Psoas muscle (tissue), 8 donors: ENCODE data around the gene DNAAF2. TPM values are rescaled to one million over a fixed set of nuclear protein-coding genes. Genes with fewer than 3 reads are reported as not detected.

ENCODE experiments used
- ATAC-seq, 4 donors: fragments of 200-7000 bp; cut with Tn5 transposase; one replicate each; pipeline ENCODE4 v1.9.1; 2020; ENCODE audit warnings: moderate library complexity in 3 of 4, mild to moderate bottlenecking in 2 of 4
- DNase-seq, 2 donors: peaks; one replicate each; pipeline ENCODE4 v3.0.0-alpha.2; 2020
- H3K27ac ChIP-seq: fragments of 200-600 bp; one replicate; pipeline ENCODE4 v1.8.0; 2022
- H3K27me3 ChIP-seq, 3 donors: fragments of 200-600 bp in 1 of 3; one replicate each; pipeline versions ENCODE4 v1.6.1 to v1.8.0; 2013 to 2022; ENCODE audit warnings: low read length in 2 of 3, mild to moderate bottlenecking in 2 of 3, moderate library complexity in 1 of 3; ENCODE audit not compliant: insufficient read depth in 3 of 3
- H3K36me3 ChIP-seq, 2 donors: fragments of 200-600 bp in 1 of 2; one replicate each; pipeline versions ENCODE4 v1.6.1 to v1.8.0; 2013 to 2022; ENCODE audit warnings: low read depth in 1 of 2, mild to moderate bottlenecking in 1 of 2, moderate library complexity in 1 of 2; ENCODE audit not compliant: insufficient read depth in 1 of 2
- H3K4me1 ChIP-seq: fragments of 200-600 bp; one replicate; pipeline ENCODE4 v1.8.0; 2022
- H3K4me3 ChIP-seq: fragments of 200-600 bp; one replicate; pipeline ENCODE4 v1.8.0; 2022; ENCODE audit warnings: mild to moderate bottlenecking
- H3K9me3 ChIP-seq: fragments of 200-600 bp; one replicate; pipeline ENCODE4 v1.8.0; 2022
- CTCF ChIP-seq: fragments of 200-600 bp; IDR thresholded peaks from one replicate; pipeline ENCODE4 v1.8.0; 2022; ENCODE audit warnings: antibody characterized with exemption
- WGBS, 3 donors: extraction: QIAGEN DNeasy Blood & Tissue Kit; methylation state at CpG; one replicate each; pipeline versions ENCODE4 v1.1.6 to v1.1.7; 2013; 5-methylcytosine and 5-hydroxymethylcytosine counted together
- intact Hi-C, 2 donors: fragments of 100-400 bp; cut with DNase I; formaldehyde crosslinking; loops; one replicate each; pipeline versions ENCODE4 v1.11.0 to v1.14.2; 2022
- polyA plus RNA-seq, 3 donors: library from polyadenylated mRNA; stranded (reverse); fragments of 200-250 nt; gene quantifications; one replicate each; pipeline ENCODE4 v1.2.3, GENCODE V29; 2013
- total RNA-seq, 4 donors: library from RNA; stranded (reverse); fragmentation: NEBNext Ultra II Directional in 2 of 4; extraction: Animal tissue kit (Norgen Biotek cat#: 25700) in 2 of 4; gene quantifications; one replicate each; pipeline versions ENCODE4 v1.2.1 to v1.2.4, GENCODE V29; 2021 to 2023
- donor health status: healthy with polysubstance abuse.
- donor health status: DM: no; HTN: no; CAD: no; lungs with moderate emphysema.
- donor health status: Bipolar disorder and iron deficiency.
- donor health status: healthy.
- donor health status: DM: yes; HTN: yes; CAD: no.
- donor health status: DM: no; HTN: no; CAD: no.
- donor health status: DM: no; HTN: no; CAD: no.
- donor health status: DM: yes; HTN: yes; CAD: no.

The DNAAF2 gene
- total and polyA plus RNA-seq, 7 donors = 4.0 to 10.6 (median 6.0) TPM

GRCh38 chr14:49612671-49613070 is 22.4 kb downstream of the DNAAF2 start:
- ATAC-seq (no peak), DNase-seq (no peak)
- Histone ChIP-seq H3K27me3 (no peaks in the 10 kb centered on the region), H3K9me3 (no peaks in the 10 kb centered on the region), H3K36me3 (peaks cover 0 to 9% of the 10 kb centered on the region in 2 donors), H3K4me3 (no peak overlapping the region), H3K27ac (no peak overlapping the region), H3K4me1 (no peaks in the 10 kb centered on the region)
- no peak for TF ChIP-seq CTCF
- 88 to 89% (median 89%) methylated on average over 8 of the region's 8 CpGs for WGBS, 3 donors
- intact Hi-C loops = no loop called here

- Histone ChIP-seq H3K27me3 (no peaks in the 10 kb centered on the region), H3K36me3 (peaks cover 0 to 6% of the 10 kb centered on the region in 2 donors), H3K4me1 (no peaks in the 10 kb centered on the region), H3K9me3 (no peaks in the 10 kb centered on the region), H3K4me3 (no peak overlapping the region), H3K27ac (no peak overlapping the region)
- no peak for TF ChIP-seq CTCF
- intact Hi-C loops = no loop called here
- ATAC-seq (no peak), DNase-seq (no peak)
- WGBS, 3 donors = 93 to 95% (median 94%) methylated on average over 4 of the region's 4 CpGs
These were observed 22.8 kb downstream of the DNAAF2 start for GRCh38 chr14:49612251-49612650.

GRCh38 chr14:49607583-49607982 is 27.5 kb downstream of the DNAAF2 start:
- Histone ChIP-seq H3K36me3 (peaks cover 6 to 10% of the 10 kb centered on the region in 2 donors), H3K27ac (no peak overlapping the region), H3K27me3 (no peaks in the 10 kb centered on the region), H3K9me3 (no peaks in the 10 kb centered on the region), H3K4me1 (no peaks in the 10 kb centered on the region), H3K4me3 (no peak overlapping the region)
- DNase-seq (no peak), ATAC-seq (no peak)
- no peak for TF ChIP-seq CTCF
- intact Hi-C loops = no loop called here
- 88 to 97% (median 96%) methylated on average over 6 of the region's 6 CpGs for WGBS, 3 donors

- WGBS, 3 donors = 0 to 1% (median 0%) methylated on average over 74 to 77 of the region's 77 CpGs
- intact Hi-C loops = no loop called here
These were observed 36.4 kb downstream of the DNAAF2 start, which contains the start of gene LRR1 for GRCh38 chr14:49598485-49599300. Gene LRR1, plus strand, starts transcription at chr14:49598940. Its CDS starts 81 bp downstream, at chr14:49599021.

More at GRCh38 chr14:49598485-49599300, 36.4 kb downstream of the DNAAF2 start, which contains the start of gene LRR1:
- TF ChIP-seq CTCF = no peak
- peak within 1 kb of the TSS; percentile 97 for H3K27ac ChIP-seq
- DNase-seq (peak; percentile 86 to 93), ATAC-seq (peak; percentile 90 to 95 (median 91))
- no peaks in the 10 kb centered on the region for H3K4me1 ChIP-seq
- H3K27me3 ChIP-seq = no peaks in the 10 kb centered on the region
- H3K9me3 ChIP-seq = no peaks in the 10 kb centered on the region
- H3K4me3 ChIP-seq = peak within 1 kb of the TSS; percentile 80
- H3K36me3 ChIP-seq = no peaks in the 10 kb centered on the region
